ENCODE measurements around the gene RBM47. TPM values are rescaled to one million over a fixed set of nuclear protein-coding genes. Genes with fewer than 3 reads are reported as not detected.
A peak's percentile ranks its signal among the peaks of the same experiment; 100 is the strongest.

The RBM47 gene
- total RNA-seq, 2 experiments from 2014 or later, result 0.27 to 0.92 TPM

DNA sequence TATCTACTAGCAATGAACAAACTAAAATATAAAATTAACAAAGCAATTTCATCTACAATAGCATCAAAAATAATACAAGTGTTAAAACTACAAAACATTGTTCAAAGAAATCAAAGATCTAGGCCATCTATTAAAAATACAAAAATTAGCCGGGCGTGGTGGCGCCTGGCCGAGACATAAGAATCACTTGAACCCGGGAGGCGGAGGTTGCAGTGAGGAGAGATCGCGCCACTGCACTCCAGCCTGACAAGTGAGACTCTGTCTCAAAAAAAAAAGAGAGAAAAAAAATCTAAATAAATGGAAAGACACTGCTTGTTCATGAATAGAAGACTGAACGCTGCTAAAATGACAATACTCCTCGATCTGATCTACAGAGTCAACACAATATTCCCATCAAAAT lies 139.2 kb downstream of the RBM47 start:
- CTCF ChIA-PET, result no interaction called here
- no peak overlapping the region for H3K4me3 ChIP-seq (ENCODE audit: low read length)
- no peak overlapping the region for H3K27ac ChIP-seq (ENCODE audit: low read depth in 1 of 2, low read length in 2 of 2)
- Mint-ChIP-seq H3K27ac (no peak overlapping the region), H3K4me3 (no peak overlapping the region), H3K9me3 (no peaks in the 10 kb centered on the region), H3K4me1 (ENCODE audit: low read depth) (no peaks in the 10 kb centered on the region), H3K36me3 (ENCODE audit: low read depth) (no peaks in the 10 kb centered on the region), H3K27me3 (peaks cover 9% of the 10 kb centered on the region)
- TF ChIP-seq, protein P1, sequence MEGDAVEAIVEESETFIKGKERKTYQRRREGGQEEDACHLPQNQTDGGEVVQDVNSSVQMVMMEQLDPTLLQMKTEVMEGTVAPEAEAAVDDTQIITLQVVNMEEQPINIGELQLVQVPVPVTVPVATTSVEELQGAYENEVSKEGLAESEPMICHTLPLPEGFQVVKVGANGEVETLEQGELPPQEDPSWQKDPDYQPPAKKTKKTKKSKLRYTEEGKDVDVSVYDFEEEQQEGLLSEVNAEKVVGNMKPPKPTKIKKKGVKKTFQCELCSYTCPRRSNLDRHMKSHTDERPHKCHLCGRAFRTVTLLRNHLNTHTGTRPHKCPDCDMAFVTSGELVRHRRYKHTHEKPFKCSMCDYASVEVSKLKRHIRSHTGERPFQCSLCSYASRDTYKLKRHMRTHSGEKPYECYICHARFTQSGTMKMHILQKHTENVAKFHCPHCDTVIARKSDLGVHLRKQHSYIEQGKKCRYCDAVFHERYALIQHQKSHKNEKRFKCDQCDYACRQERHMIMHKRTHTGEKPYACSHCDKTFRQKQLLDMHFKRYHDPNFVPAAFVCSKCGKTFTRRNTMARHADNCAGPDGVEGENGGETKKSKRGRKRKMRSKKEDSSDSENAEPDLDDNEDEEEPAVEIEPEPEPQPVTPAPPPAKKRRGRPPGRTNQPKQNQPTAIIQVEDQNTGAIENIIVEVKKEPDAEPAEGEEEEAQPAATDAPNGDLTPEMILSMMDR (IDR thresholded peaks at IDR 0.05), result no peak
- no peaks in the 10 kb centered on the region for H3K36me3 ChIP-seq (ENCODE audit: insufficient read depth, low read length)
- no peaks in the 10 kb centered on the region for H3K4me1 ChIP-seq (ENCODE audit: insufficient read depth, low read length)
- H3K27me3 ChIP-seq (ENCODE audit: control insufficient read depth in 1 of 2, insufficient read depth in 2 of 2, low read length in 2 of 2), result no peaks in the 10 kb centered on the region
- DNase-seq (no peak), ATAC-seq (ENCODE audit: poor library complexity) (no peak)
- POLR2A ChIA-PET, result no interaction called here
- intact Hi-C loops (cut with DNase I, micrococcal nuclease), result no loop called here
- H3K9me3 ChIP-seq (ENCODE audit: control insufficient read depth in 1 of 2, insufficient read depth in 1 of 2, low read length in 2 of 2), result no peaks in the 10 kb centered on the region

DNA sequence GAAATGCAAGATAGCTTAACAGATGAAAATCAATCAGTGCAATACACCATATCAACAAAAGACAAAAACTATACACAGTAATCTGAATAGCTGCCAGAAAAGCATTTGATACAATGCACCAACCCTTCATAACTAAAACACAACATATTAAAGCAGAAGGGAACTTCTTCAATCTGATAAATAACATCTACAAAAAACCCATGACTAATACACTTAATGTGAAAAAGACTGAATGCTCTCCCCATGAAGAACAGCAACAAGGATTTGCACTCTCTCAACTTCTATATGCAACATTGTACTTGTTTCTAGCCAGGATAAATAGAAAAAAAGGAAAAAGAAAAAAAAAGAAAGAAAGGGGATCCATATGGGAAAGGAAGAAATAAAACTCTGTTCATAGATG lies 139.7 kb downstream of the RBM47 start:
- H3K4me1 Mint-ChIP-seq (ENCODE audit: low read depth), result no peaks in the 10 kb centered on the region

DNA sequence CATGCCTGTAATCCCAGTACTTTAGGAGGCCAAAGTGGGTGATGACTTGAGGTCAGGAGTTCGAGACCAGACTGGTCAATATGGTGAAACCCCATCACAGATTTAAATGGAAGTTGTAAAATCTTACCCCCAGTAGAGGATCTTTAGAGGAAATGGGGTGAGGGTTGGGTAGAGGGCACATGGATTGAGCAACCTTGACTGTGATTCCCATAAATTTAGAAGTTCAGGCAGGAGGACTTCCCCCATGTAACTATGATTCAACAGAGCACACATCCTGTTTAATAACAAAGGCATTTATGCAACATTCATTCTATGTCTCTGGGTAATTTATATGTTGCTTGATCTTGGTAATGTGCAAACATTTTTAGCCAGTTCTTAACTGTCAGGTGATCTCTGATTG lies 143.1 kb downstream of the RBM47 start:
- no peaks in the 10 kb centered on the region for H3K4me1 Mint-ChIP-seq (ENCODE audit: low read depth)
- Histone ChIP-seq H3K4me1 (ENCODE audit: insufficient read depth, low read length) (no peaks in the 10 kb centered on the region), H3K27ac (ENCODE audit: low read depth in 1 of 2, low read length in 2 of 2) (no peak overlapping the region), H3K27me3 (ENCODE audit: control insufficient read depth in 1 of 2, insufficient read depth in 2 of 2, low read length in 2 of 2) (no peaks in the 10 kb centered on the region), H3K36me3 (ENCODE audit: insufficient read depth, low read length) (no peaks in the 10 kb centered on the region), H3K4me3 (ENCODE audit: low read length) (no peak overlapping the region), H3K9me3 (ENCODE audit: control insufficient read depth in 1 of 2, insufficient read depth in 1 of 2, low read length in 2 of 2) (no peaks in the 10 kb centered on the region)
- peaks cover 15% of the 10 kb centered on the region for H3K27me3 Mint-ChIP-seq
- no peak for ATAC-seq (ENCODE audit: poor library complexity)
- H3K27ac Mint-ChIP-seq, result no peak overlapping the region
- DNase-seq, result peak in 2 of 14 experiments; percentile 45 to 55
- CTCF ChIA-PET, result no interaction called here
- POLR2A ChIA-PET, result no interaction called here
- TF ChIP-seq, protein P1 (IDR thresholded peaks at IDR 0.05), result no peak
- H3K9me3 Mint-ChIP-seq, result no peaks in the 10 kb centered on the region
- H3K36me3 Mint-ChIP-seq (ENCODE audit: low read depth), result no peaks in the 10 kb centered on the region
- no peak overlapping the region for H3K4me3 Mint-ChIP-seq
- intact Hi-C loops (cut with DNase I, micrococcal nuclease), result no loop called here

More for the DNA sequence above, 139.7 kb downstream of the RBM47 start:
- Mint-ChIP-seq H3K27ac (no peak overlapping the region), H3K9me3 (no peaks in the 10 kb centered on the region), H3K4me3 (no peak overlapping the region), H3K27me3 (peaks cover 9% of the 10 kb centered on the region), H3K36me3 (ENCODE audit: low read depth) (no peaks in the 10 kb centered on the region)
- TF ChIP-seq, protein P1 (IDR thresholded peaks at IDR 0.05), result no peak
- no peaks in the 10 kb centered on the region for H3K4me1 ChIP-seq (ENCODE audit: insufficient read depth, low read length)
- ChIA-PET POLR2A (no interaction called here), CTCF (no interaction called here)
- H3K36me3 ChIP-seq (ENCODE audit: insufficient read depth, low read length), result no peaks in the 10 kb centered on the region
- no peak overlapping the region for H3K27ac ChIP-seq (ENCODE audit: low read depth in 1 of 2, low read length in 2 of 2)
- DNase-seq, result no peak
- intact Hi-C loops (cut with DNase I, micrococcal nuclease), result no loop called here
- no peaks in the 10 kb centered on the region for H3K9me3 ChIP-seq (ENCODE audit: control insufficient read depth in 1 of 2, insufficient read depth in 1 of 2, low read length in 2 of 2)
- no peaks in the 10 kb centered on the region for H3K27me3 ChIP-seq (ENCODE audit: control insufficient read depth in 1 of 2, insufficient read depth in 2 of 2, low read length in 2 of 2)
- no peak overlapping the region for H3K4me3 ChIP-seq (ENCODE audit: low read length)
- no peak for ATAC-seq (ENCODE audit: poor library complexity)

Data from CD4-positive, alpha-beta T cell (primary cell).